H9 (cell line): ENCODE data around the gene SERPINE1. TPM values are rescaled to one million over a fixed set of nuclear protein-coding genes. Genes with fewer than 3 reads are reported as not detected.

Source experiments
- DNase-seq: peaks from one replicate; pipeline ENCODE4 v3.0.0-alpha.2; 2017
- H2AFZ ChIP-seq: one replicate; pipeline ENCODE4 v1.6.1; 2013; ENCODE audit warnings: mild to moderate bottlenecking, low read length, control low read depth, moderate library complexity
- H2AK5ac ChIP-seq: 2 replicates; pipeline ENCODE4 v1.6.1; 2013; ENCODE audit warnings: low read length, control low read depth, mixed read lengths; ENCODE audit not compliant: insufficient read length
- H2BK120ac ChIP-seq: one replicate; pipeline ENCODE4 v1.6.1; 2013; ENCODE audit warnings: low read depth, mild to moderate bottlenecking, low read length, control low read depth, inconsistent platforms; ENCODE audit not compliant: poor library complexity, severe bottlenecking
- H2BK12ac ChIP-seq: 2 replicates; pipeline ENCODE4 v1.6.1; 2013; ENCODE audit warnings: low read length, control low read depth, mixed read lengths, low read depth; ENCODE audit not compliant: insufficient read length
- H2BK15ac ChIP-seq: 2 replicates; pipeline ENCODE4 v1.6.1; 2013; ENCODE audit warnings: low read depth, low read length, control low read depth
- H2BK20ac ChIP-seq: one replicate; pipeline ENCODE4 v1.6.1; 2013; ENCODE audit warnings: low read depth, mild to moderate bottlenecking, low read length, control low read depth, inconsistent platforms; ENCODE audit not compliant: poor library complexity, severe bottlenecking
- H2BK5ac ChIP-seq: 2 replicates; pipeline ENCODE4 v1.6.1; 2013; ENCODE audit warnings: low read length, control low read depth, mixed read lengths; ENCODE audit not compliant: insufficient read length
- H3K14ac ChIP-seq: 2 replicates; pipeline ENCODE4 v1.6.1; 2013; ENCODE audit warnings: low read length, control low read depth; ENCODE audit not compliant: insufficient read depth
- H3K18ac ChIP-seq: 2 replicates; pipeline ENCODE4 v1.6.1; 2013; ENCODE audit warnings: low read depth, mild to moderate bottlenecking, mixed read lengths, low read length, control low read depth; ENCODE audit not compliant: insufficient read length
- H3K23ac ChIP-seq: 2 replicates; pipeline ENCODE4 v1.6.1; 2013; ENCODE audit warnings: low read length, control low read depth, mixed read lengths, low read depth; ENCODE audit not compliant: insufficient read length
- H3K23me2 ChIP-seq: 2 replicates; pipeline ENCODE4 v1.6.1; 2013; ENCODE audit warnings: low read depth, mild to moderate bottlenecking, mixed read lengths, low read length, control low read depth; ENCODE audit not compliant: insufficient read length, poor library complexity, severe bottlenecking
- H3K27ac ChIP-seq: 2 replicates; pipeline ENCODE4 v1.5.1; 2013; ENCODE audit warnings: low read length, control low read depth, mixed read lengths, low read depth; ENCODE audit not compliant: insufficient read length
- H3K27me3 ChIP-seq: 2 replicates; pipeline ENCODE4 v1.6.1; 2013; ENCODE audit warnings: low read length, control low read depth, inconsistent platforms; ENCODE audit not compliant: insufficient read depth
- H3K4ac ChIP-seq: 2 replicates; pipeline ENCODE4 v1.6.1; 2013; ENCODE audit warnings: low read depth, mild to moderate bottlenecking, control low read depth, inconsistent platforms, low read length, moderate library complexity
- H3K4me1 ChIP-seq: 2 replicates; pipeline ENCODE4 v1.6.1; 2013; ENCODE audit warnings: low read length, control low read depth, inconsistent platforms; ENCODE audit not compliant: insufficient read depth
- H3K4me2 ChIP-seq: 2 replicates; pipeline ENCODE4 v1.6.1; 2013; ENCODE audit warnings: low read length, control low read depth, mixed read lengths; ENCODE audit not compliant: insufficient read length, insufficient read depth
- H3K56ac ChIP-seq: 2 replicates; pipeline ENCODE4 v1.6.1; 2013; ENCODE audit warnings: low read depth, mild to moderate bottlenecking, mixed read lengths, low read length, control low read depth; ENCODE audit not compliant: insufficient read length
- H3K79me1 ChIP-seq: 2 replicates; pipeline ENCODE4 v1.6.1; 2013; ENCODE audit warnings: low read depth, mild to moderate bottlenecking, moderate library complexity, low read length, control low read depth, inconsistent platforms; ENCODE audit not compliant: insufficient read depth, poor library complexity, severe bottlenecking
- H3K79me2 ChIP-seq: 2 replicates; pipeline ENCODE4 v1.6.1; 2013; ENCODE audit warnings: low read length, control low read depth, inconsistent platforms; ENCODE audit not compliant: insufficient read depth
- H3K9ac ChIP-seq: 2 replicates; pipeline ENCODE4 v1.6.1; 2013; ENCODE audit warnings: low read length, control low read depth, mixed read lengths; ENCODE audit not compliant: insufficient read length; ENCODE audit errors: extremely low read depth
- H3K9me3 ChIP-seq: one replicate; pipeline ENCODE4 v1.6.1; 2013; ENCODE audit warnings: low read depth, low read length, inconsistent platforms; ENCODE audit not compliant: control insufficient read depth
- H3T11ph ChIP-seq: one replicate; pipeline ENCODE4 v1.6.1; 2013; ENCODE audit warnings: mild to moderate bottlenecking, low read length, control low read depth, inconsistent platforms
- H4K20me1 ChIP-seq: one replicate; pipeline ENCODE4 v1.6.1; 2013; ENCODE audit not compliant: control insufficient read depth, insufficient read length, insufficient read depth
- H4K5ac ChIP-seq: 2 replicates; pipeline ENCODE4 v1.6.1; 2013; ENCODE audit warnings: low read depth, mild to moderate bottlenecking, mixed read lengths, low read length, control low read depth; ENCODE audit not compliant: insufficient read length
- H4K8ac ChIP-seq: replicated peaks from 2 replicates; pipeline ENCODE4 v1.6.1; 2013; ENCODE audit warnings: low read length, control low read depth, mixed read lengths, low read depth; ENCODE audit not compliant: insufficient read length
- H4K91ac ChIP-seq: 2 replicates; pipeline ENCODE4 v1.6.1; 2013; ENCODE audit warnings: low read depth, mild to moderate bottlenecking, moderate library complexity, mixed read lengths, low read length, control low read depth; ENCODE audit not compliant: insufficient read length
- H3K27ac Mint-ChIP-seq, 3 experiments: 2 replicates in 2 of 3; 3 replicates in 1 of 3; pipeline ENCODE4 v1.8.0; 2020 to 2021; ENCODE audit warnings: mixed read lengths in 3 of 3, mild to moderate bottlenecking in 1 of 3, moderate library complexity in 1 of 3
- H3K27me3 Mint-ChIP-seq: 2 replicates; pipeline ENCODE4 v1.8.0; 2021; ENCODE audit warnings: low read depth, mild to moderate bottlenecking, moderate library complexity, mixed read lengths
- H3K36me3 Mint-ChIP-seq, 3 experiments: 2 replicates in 2 of 3; 3 replicates in 1 of 3; pipeline ENCODE4 v1.8.0; 2020 to 2021; ENCODE audit warnings: low read depth in 3 of 3, mixed read lengths in 3 of 3; ENCODE audit not compliant: insufficient read depth in 1 of 3
- H3K4me1 Mint-ChIP-seq, 2 experiments: 2 replicates each; pipeline ENCODE4 v1.8.0; 2020; ENCODE audit warnings: mixed read lengths in 2 of 2
- H3K4me3 Mint-ChIP-seq, 2 experiments: 2 replicates in 1 of 2; 3 replicates in 1 of 2; pipeline ENCODE4 v1.8.0; 2020 to 2021; ENCODE audit warnings: mild to moderate bottlenecking in 2 of 2, mixed read lengths in 2 of 2, moderate library complexity in 1 of 2
- H3K9me3 Mint-ChIP-seq, 2 experiments: 2 replicates in 1 of 2; 3 replicates in 1 of 2; pipeline ENCODE4 v1.8.0; 2020; ENCODE audit warnings: mild to moderate bottlenecking in 2 of 2, mixed read lengths in 2 of 2, moderate library complexity in 1 of 2
- CTCF ChIP-seq: fragments of 200-600 bp; sonication (generic); conservative IDR thresholded peaks from 3 replicates; pipeline ENCODE4 v1.8.0; 2021; ENCODE audit warnings: antibody characterized with exemption, mild to moderate bottlenecking
- WGBS: extraction: QIAGEN DNeasy Blood & Tissue Kit; methylation state at CpG from one replicate; pipeline ENCODE4 v1.1.7; 2013; ENCODE audit warnings: missing lambda C conversion rate, low lambda C conversion rate, mixed read lengths; ENCODE audit not compliant: insufficient read length; ENCODE audit errors: extremely low coverage; 5-methylcytosine and 5-hydroxymethylcytosine counted together
- total RNA-seq: library from RNA; stranded (reverse); gene quantifications from 2 replicates; pipeline ENCODE4 v1.2.1, GENCODE V29; 2021

Gene SERPINE1
- total RNA-seq, 1 experiment from 2014 or later = 11.5 TPM

- H3K4me3 Mint-ChIP-seq = peak overlapping the region; percentile 82 to 87
- no peaks in the 10 kb centered on the region for H3K9me3 ChIP-seq
- no peak overlapping the region for H2BK120ac ChIP-seq
- DNase-seq = peak; percentile 71
- H2BK20ac ChIP-seq = no peak overlapping the region
- H2BK12ac ChIP-seq = no peak overlapping the region
- no peak overlapping the region for H4K5ac ChIP-seq
- H3T11ph ChIP-seq = no peak overlapping the region
- H3K56ac ChIP-seq = no peak overlapping the region
- no peak overlapping the region for H3K9ac ChIP-seq
- no CpG with 5 or more reads among the region's 38 CpGs for WGBS
- H2AFZ ChIP-seq = no peak overlapping the region
- H4K8ac ChIP-seq = no peak overlapping the region
- H3K9me3 Mint-ChIP-seq = no peaks in the 10 kb centered on the region
- no peak overlapping the region for H3K27ac ChIP-seq
- H3K4me1 ChIP-seq = peaks cover 20% of the 10 kb centered on the region; the same call in 1 of the 2 replicates
- no peak overlapping the region for H3K4ac ChIP-seq
- no peaks in the 10 kb centered on the region for H4K20me1 ChIP-seq
- H3K27me3 ChIP-seq = peaks cover 23% of the 10 kb centered on the region
- H3K36me3 Mint-ChIP-seq = no peaks in the 10 kb centered on the region
- H3K18ac ChIP-seq = no peak overlapping the region
- H3K79me2 ChIP-seq = no peaks in the 10 kb centered on the region
- H2AK5ac ChIP-seq = no peak overlapping the region
- no peaks in the 10 kb centered on the region for H3K79me1 ChIP-seq
- no peak overlapping the region for H3K23ac ChIP-seq
- H3K4me1 Mint-ChIP-seq = peaks cover 58 to 70% of the 10 kb centered on the region in 2 experiments
- TF ChIP-seq CTCF = no peak
- H3K23me2 ChIP-seq = peaks cover 50% of the 10 kb centered on the region
- H4K91ac ChIP-seq = no peak overlapping the region
- peak overlapping the region; percentile 63 for H3K4me2 ChIP-seq
- H3K14ac ChIP-seq = no peak overlapping the region
- no peak overlapping the region for H2BK15ac ChIP-seq
- peaks cover 63% of the 10 kb centered on the region for H3K27me3 Mint-ChIP-seq
- H3K27ac Mint-ChIP-seq = peak overlapping the region in 2 of 3 experiments; percentile 0 to 74; a peak in 3 of 7 replicates
- H2BK5ac ChIP-seq = no peak overlapping the region
Measured at GRCh38 chr7:101165958-101166647, 39.2 kb downstream of the SERPINE1 start.
